GM18498 (cell line): ENCODE data around the gene CDK6.
"Not testable (repeated sequence)": the region's sequence is repeated elsewhere in the genome, so short reads cannot be mapped to it uniquely, and the experiment has no call there.

Experiments
- ATAC-seq: cut with Tn5 transposase; IDR thresholded peaks from one replicate; pipeline ENCODE4 v1.9.1; 2021; ENCODE audit warnings: mild to moderate bottlenecking, moderate library complexity; ENCODE audit not compliant: unreplicated experiment

Gene CDK6

DNA sequence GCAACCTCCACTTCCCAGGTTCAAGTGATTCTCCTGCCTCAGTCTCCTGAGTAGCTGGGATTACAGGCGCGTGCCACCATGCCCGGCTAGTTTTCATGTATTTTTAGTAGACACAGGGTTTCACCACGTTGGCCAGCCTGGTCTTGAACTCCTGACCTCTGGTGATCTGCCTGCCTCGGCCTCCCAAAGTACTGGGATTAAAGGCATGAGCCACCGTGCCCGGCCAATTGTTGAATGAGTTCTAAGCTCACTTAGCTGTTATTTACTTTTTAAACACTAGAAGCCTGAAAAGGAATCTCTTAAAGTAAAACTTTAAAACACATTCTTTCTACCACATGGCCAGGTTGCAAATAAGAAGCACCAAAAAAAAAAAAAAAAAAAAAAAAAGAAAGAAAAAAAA is 231.9 kb downstream of the CDK6 start:
- ATAC-seq = not testable (repeated sequence)

DNA sequence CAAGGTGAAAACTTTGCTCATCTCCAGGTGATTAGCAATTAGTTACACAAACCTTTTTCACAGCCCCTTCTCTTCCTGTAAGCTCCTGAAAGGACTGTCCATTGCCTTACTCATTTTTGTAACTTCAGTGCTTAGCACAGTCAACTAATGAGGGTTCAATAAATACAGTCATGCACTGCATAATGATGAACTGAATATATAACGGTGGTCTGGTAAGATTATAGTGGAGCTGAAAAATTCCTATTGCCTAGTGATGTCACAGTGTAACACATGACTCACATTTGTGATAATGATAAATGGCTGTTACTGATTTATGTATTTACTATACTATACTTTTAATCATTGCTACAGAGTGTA is 233.3 kb downstream of the CDK6 start:
- no peak for ATAC-seq

DNA sequence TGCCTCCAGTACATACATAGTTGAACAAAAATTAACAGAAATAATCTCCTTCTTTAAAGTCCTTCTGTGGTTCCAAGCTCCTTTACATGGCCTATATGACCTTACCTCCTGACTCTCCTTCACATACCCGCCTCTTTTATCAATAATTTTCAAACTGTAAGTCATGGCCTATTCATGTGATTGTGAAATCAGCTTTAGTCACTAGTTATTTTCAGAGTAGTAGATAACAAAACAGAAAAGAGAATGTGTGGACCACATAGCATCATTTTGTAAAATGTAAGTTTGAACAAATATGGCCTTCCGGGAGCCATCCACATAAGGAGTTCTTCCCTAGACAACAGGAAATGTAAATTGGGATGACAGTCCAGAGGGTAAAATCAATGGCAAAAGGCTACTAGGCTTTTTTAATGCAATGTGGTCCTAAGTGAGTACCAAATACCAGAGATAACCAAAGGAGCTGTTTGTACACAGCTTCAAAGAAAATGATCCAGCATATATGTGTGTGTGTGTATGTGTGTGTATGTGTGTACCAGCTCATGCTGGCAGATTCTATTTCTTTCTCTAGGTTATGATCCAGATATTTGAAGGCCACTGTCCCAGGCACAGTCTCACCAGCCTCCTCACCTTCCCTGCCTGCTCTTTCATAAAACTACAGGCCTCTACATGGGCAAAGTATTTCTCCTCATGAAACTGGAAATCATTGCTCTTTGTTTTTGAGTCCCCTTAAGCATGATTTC is 233.9 kb downstream of the CDK6 start:
- ATAC-seq = no peak

DNA sequence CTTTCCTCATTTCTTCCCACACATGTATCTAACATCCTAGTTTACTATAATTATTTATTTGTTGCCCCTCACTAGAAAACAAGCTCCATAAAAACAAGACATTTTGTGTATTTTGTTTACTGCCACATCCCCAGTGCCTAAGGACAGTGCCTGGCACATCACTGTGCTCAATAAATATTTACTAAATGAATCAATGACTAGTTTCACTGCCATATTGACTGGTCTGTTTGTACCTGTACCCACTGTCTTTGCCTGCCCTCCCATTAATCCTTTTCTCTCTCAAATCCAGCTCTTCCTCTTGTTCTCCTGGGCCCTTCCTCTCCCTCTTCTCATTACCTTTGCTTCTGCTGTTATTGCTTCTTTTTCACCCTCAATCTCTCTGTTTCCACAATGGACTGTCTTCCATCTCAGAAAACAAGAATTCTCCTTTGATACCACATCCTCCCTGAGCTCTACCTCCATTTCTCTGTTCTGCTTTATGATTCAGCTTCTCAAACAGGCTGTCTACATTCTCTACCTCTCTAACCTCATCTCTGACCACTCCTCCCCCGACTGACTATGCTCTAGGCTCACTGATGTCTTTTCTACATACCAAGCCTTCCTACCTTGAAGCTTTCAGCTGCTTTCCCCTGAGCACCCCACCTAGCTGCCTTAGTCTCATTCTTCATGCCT is 237.9 kb downstream of the CDK6 start:
- ATAC-seq = peak; percentile 79

DNA sequence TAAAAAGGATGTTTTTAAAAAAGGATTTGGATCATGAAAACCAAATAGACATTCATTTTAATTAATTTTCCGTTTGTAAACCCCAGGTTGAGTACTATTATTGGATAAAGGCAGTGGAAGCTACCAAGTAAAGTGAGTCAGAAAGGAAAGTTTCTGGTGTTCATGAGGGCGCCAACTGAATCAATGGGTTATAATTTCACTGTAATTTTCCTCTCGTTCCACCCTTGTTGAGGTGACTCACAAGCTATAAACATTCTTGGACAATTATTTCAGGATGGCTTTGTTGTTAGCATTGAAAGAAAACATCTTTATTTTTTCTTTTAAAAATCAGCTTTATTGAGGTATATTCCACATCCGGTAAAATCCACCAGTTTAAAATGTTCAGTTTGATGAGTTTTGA is 241.1 kb downstream of the CDK6 start:
- ATAC-seq = no peak

DNA sequence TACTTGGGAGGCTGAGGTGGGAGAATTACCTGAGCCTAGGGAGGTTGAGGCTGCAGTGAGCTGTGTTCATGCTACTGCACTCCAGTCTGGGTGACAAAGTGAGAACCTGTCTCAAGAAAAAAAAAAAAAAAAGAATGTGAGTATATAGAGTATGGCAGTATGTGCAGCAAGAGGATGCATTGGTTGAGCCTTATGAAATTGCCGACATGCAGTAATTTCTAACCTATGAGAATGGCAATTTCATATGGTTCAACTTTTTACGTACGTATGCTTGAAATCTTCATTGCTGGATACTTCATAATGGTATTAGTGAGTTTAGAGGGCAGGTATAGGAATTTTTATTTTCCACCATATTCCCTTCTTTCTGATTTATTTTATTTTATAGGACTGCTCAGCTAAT is 241.6 kb downstream of the CDK6 start:
- ATAC-seq = no peak

DNA sequence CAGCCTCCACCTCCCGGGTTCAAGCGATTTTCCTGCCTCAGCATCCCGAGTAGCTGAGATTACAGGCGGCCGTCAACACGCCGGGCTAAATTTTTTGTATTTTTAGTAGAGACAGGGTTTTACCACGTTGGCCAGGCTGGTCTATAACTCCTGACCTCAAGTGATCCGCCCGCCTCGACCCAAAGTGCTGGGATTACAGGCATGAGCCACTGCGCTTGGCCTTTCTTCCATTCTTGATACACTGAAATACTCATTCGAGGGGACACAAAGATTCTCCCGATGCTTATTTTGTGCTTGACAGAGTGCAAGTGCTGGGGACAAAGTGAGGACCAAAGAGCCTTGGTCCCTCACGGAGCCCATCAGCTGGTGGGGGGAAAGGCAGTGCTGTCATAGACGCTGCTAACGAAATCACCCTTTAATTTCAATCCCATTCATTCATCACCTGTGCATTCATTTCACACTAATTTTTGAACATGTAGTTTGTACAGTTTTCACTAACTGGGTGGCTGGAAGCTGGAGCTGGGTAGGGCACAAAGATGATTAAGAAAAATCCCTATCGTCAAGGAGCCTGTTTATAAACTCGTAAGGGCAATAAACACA is 245.6 kb downstream of the CDK6 start:
- no peak for ATAC-seq

DNA sequence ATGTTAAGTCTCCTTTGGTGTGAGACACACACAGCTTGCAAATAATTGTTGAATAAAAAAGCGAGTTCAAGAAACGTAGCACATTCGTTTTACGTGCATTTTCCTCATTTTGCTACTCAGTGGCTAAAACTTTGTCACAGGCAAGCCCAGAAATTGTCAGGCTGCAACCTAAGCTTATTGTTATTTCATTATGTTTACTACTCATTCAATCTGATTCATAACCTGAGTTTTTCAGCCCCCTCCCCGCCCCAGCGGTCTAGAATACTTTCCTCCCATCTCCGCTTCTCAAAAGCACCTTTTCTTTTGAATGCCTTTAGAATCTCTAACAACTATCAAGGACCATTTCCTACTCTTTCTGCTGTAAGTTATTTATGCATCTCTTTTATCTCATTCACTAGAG is 247.3 kb downstream of the CDK6 start:
- ATAC-seq = no peak

DNA sequence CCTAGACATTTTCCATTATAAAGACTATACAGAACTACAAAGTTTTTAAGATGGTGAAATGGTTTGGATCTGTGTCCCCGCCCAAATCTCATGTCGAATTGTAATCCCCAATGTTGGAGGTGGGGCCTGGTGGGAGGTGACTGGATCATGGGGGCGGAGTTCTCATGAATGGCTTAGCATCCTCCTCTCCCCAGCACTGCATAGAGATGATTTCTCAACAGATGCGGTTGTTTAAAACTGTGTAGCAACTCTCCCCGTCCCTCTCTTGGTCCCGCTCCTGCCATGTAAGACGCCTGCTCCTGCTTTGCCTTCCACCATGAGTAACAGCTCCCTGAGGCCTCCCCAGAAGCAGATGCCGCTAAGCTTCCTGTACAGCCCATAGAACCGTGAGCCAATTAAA is 247.8 kb downstream of the CDK6 start:
- ATAC-seq = no peak

DNA sequence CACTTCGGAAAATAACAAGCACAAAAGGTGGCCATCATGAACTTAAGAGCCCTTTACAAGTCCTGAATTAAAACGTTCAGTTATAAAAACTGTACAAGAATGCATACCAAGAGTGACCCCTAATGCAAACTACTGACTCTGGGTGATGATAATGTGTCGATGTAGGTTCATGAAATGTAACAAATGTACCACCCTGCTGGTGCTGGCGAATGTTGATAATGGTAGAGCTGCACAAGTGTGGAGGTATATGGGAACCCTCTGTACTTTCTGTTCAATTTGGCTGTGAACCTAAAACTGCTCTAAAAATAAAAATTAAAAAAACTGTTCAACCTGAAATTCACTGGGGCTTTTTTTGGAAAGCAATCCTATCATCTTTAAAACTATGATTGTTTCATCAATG is 249.5 kb downstream of the CDK6 start:
- no peak for ATAC-seq

DNA sequence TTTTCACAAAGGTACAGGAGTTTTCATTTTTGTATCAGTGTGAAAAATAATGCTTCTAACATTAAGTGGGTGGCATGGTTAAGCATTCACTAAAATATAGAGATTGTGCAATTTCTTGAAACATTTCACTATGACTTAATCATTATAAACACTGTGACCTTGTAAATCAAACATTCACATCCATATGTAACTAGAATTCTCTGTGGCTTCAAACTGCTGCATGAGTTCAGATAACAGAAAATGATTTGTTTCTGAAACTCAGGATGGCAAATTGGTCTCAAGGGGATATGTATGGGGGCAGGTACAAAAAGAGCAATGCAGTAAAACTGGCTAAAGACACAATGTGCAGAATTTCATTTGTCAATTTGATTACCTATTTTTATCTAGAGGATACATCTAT is 250.0 kb downstream of the CDK6 start:
- ATAC-seq = no peak

DNA sequence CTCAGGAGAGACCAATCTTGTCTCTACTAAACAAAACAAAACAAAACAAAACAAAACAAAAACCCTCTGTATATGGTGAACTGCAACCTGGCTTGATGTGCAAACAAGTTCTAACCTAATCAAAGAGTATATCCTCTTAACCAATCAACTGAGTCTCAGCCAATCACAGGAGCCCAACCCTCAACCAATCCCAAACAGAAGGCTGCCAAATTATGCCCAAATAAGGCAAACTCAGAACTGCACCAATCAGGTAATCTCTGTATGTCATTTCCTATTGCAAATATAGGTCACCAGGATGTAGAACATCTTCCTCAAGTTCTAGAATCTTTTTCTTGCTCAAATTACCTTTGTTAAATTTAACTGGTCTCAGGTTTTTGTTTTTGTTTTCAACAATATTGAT is 251.4 kb downstream of the CDK6 start:
- no peak for ATAC-seq

DNA sequence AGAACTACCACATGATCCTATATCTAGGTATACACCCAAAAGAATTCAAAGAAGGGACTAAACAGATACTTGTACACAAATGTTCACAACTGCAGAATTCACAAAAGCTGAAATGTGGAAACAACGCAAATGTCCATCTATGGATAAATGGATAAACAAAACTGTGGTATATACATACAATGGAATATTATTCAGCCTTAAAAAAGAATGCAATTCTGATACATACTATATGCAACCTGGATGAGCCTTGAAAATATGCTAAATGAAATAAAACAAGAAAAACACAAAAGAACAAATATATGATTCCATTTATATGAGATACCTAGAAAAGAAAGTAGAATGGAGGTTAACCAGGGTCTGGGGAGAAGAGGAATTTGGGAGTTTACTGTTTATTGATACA is 253.4 kb downstream of the CDK6 start:
- no peak for ATAC-seq

DNA sequence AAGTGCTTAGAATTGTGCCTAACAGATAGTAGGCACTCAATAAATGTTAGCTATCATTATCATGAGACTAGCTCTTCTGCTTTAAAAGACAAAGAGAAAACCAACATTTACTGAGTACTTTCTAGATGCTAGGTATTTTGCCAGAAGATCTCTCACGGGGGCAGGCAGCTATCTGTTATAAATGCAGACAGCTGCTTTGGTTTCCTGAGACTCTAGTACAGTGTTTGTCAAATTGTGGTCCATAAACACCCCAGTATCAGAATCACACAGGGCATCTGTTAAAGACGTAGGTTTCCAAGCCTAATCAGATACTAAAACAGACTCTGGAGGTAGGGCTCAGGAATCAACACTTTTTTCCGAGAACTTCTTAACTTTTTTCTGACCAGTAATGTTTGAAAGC is 260.1 kb downstream of the CDK6 start:
- ATAC-seq = no peak

DNA sequence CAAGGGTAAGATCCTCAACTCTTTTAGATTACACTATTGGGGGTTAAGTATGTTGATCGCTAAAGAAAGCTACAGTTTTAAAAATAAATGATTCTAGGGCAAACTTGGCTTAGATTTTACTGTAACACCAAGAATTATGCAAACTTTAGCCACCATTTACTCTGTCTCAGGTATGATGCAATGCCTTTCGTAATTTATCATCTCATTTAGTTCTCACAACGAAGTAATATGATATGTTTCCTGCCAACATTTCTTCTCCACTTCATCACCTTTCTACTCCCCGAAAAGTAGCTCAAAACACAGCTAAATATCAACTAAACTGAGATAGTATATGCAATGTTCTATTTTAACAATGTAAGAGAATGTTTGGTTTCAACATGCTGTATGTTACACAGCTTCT is 267.2 kb downstream of the CDK6 start:
- no peak for ATAC-seq

DNA sequence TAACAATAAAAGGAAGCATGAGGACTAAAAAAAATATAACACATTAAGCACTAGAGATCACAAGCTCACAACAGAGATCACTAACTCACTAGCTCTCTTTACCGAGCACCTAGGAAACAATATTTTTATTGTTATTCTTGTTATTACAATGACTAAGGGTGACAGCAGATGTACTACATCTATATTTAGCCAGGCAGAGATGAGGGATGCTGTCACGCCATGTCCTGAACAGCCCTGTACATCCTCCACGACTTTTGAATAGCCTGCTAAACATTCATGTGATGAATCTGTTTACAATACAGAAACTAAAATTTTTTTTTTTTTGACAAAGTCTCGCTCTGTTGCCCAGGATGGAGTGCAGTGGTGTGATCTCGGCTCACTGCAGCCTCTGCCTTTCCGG is 268.9 kb downstream of the CDK6 start:
- ATAC-seq = no peak

DNA sequence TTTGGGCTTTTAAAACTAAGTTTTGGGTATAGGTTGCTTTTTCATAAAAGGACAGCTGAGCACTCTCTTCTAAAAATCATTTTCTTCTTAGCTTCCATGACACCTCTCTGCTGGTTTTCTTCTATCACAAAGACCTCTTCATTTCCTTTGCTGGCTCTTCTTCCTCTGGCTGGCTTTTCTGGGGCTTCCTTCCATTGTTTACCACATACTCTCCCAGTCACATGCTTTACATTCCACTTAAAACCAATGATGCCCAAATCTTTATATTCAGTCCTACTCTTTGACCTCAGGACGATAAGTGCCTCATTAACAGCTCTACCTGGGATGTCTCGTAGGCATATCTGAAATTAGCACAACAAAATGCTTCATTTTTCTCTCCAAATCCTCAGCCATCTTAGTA is 273.0 kb downstream of the CDK6 start:
- ATAC-seq = no peak

DNA sequence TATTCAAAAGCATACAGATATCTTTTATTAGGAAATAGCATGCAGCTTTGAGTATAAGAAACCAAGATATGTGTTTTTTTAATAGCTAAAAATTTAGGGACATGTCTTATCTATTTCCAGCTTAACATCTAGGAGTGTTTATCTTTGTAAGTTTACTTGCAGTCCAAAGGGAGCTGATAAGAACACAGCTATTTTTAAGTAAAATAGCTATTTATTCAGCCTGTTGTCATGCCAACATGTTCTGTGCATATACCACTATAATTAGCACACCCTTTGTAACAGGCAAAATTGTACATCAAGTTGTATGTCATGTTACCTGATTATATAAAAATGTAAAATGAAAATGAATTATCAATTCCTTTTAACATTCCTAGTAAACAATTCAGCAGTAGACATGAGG is 275.8 kb downstream of the CDK6 start:
- ATAC-seq = no peak

DNA sequence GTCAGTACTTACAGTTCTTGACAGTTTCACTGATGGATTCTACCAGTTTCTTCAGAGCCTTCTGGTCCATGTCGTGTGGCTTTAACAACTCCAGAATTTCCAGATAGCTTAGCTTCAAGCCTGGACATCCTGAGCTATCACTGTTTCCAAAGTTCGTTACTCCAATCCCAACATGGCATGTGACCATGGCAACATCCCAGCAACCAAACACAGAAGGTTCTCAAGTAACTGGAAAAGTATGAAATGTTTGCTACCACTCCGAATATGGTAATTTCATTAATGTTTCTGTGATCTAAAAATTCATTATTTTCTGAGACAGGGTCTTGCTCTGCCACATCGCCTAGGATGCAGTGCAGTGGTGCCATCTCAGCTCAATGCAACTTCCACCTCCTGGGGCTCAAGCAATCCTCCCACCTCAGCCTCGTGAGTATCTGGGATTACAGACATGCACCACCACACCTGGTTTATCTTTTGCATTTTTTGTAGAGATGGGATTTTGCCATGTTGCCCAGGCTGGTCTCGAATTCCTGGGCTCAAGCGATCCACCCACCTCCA is 278.5 kb downstream of the CDK6 start:
- ATAC-seq = no peak

DNA sequence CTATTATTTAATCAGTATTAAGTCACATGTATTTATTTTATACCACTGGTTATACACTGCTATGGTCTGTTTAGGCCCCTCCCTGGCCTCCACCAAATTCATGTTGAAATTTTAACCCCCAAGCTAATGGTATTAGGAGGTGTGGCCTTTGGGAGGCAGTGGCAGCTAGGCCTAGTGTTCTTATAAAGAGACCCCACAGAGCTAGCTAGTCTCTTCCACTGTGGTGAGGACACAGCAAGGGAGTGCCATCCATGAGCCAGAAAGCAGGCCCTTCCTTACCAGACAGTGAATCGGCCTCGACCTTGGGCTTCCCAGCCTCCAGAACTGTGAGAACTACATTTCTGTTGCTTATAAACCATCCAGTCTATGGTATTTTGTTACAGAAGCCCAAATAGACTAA is 279.1 kb downstream of the CDK6 start:
- no peak for ATAC-seq
